Suprapubic skin (tissue), 2 donors: Measurements from ENCODE around the gene PEX7.

Source experiments
- EP300 ChIP-seq: sonication (generic); formaldehyde crosslinking; IDR thresholded peaks from one replicate; pipeline ENCODE4 v1.6.1; 2017; ENCODE audit warnings: antibody characterized with exemption
- POLR2A ChIP-seq, 2 donors: fragments of 450-650 bp; IDR thresholded peaks; one replicate each; pipeline ENCODE4 v1.6.1; 2017; ENCODE audit warnings: antibody characterized with exemption in 2 of 2, mild to moderate bottlenecking in 2 of 2, moderate library complexity in 2 of 2

GRCh38 chr6:136945072-136945471 lies 122.7 kb downstream of the PEX7 start:
- TF ChIP-seq EP300 (no peak), POLR2A (IDR thresholded peaks at IDR 0.05) (no peak)
